NCI-H446 treated with DMSO at 0.1 percent for 48 hours (cell line): ENCODE results near the gene APOB.

ENCODE experiments used
- DNase-seq: peaks from one replicate; lab custom pipeline; 2025; lab: John Stamatoyannopoulos, UW

APOB gene

GRCh38 chr2:21004181-21004572 is 39.7 kb downstream of the APOB start:
- no peak for DNase-seq

GRCh38 chr2:21003572-21004180 is 40.2 kb downstream of the APOB start:
- DNase-seq: no peak

- DNase-seq: no peak
These were observed 41.1 kb downstream of the APOB start for GRCh38 chr2:21002814-21003192.

- no peak for DNase-seq
These were observed 41.7 kb downstream of the APOB start for GRCh38 chr2:21001988-21002813.

- DNase-seq: no peak
These were observed 42.5 kb downstream of the APOB start for GRCh38 chr2:21001225-21001946.

- DNase-seq: no peak
These were observed 43.8 kb downstream of the APOB start for GRCh38 chr2:20999906-21000645.

GRCh38 chr2:20998972-20999905 is 44.6 kb downstream of the APOB start:
- DNase-seq: no peak

GRCh38 chr2:20997953-20998722 is 45.7 kb downstream of the APOB start:
- DNase-seq: no peak

GRCh38 chr2:20994130-20994529 is 49.7 kb downstream of the APOB start:
- no peak for DNase-seq

GRCh38 chr2:20992201-20992711 is 51.6 kb downstream of the APOB start:
- no peak for DNase-seq

- DNase-seq: no peak
These were observed 53.1 kb downstream of the APOB start for GRCh38 chr2:20990442-20991430.

GRCh38 chr2:20989404-20989803 is 54.5 kb downstream of the APOB start:
- DNase-seq: no peak

- no peak for DNase-seq
These were observed 55.0 kb downstream of the APOB start for GRCh38 chr2:20988905-20989304.

- DNase-seq: no peak
These were observed 57.6 kb downstream of the APOB start for GRCh38 chr2:20986024-20986939.

GRCh38 chr2:20985062-20985461 is 58.8 kb downstream of the APOB start:
- no peak for DNase-seq

- DNase-seq: no peak
These were observed 59.5 kb downstream of the APOB start for GRCh38 chr2:20984408-20984807.

- DNase-seq: no peak
These were observed 60.0 kb downstream of the APOB start for GRCh38 chr2:20983844-20984243.

- no peak for DNase-seq
These were observed 61.0 kb downstream of the APOB start for GRCh38 chr2:20982861-20983260.
